GM12878 (cell line): ENCODE results near the gene MRPL53. TPM values are rescaled to one million over a fixed set of nuclear protein-coding genes. Genes with fewer than 3 reads are reported as not detected.

Source experiments
- ATAC-seq: fragments of 200-7000 bp; cut with Tn5 transposase; 3 replicates; pipeline ENCODE4 v1.9.1; 2020; ENCODE audit warnings: mild to moderate bottlenecking, moderate library complexity
- BruUV-seq: library from RNA; stranded (reverse); fragments of 400-500 nt; replicated peaks from 2 replicates; lab custom pipeline; 2021; lab: Mats Ljungman, UMichigan
- CTCF ChIA-PET: fragments of 300-600 bp; sonication (Branson Sonifier 250); formaldehyde crosslinking; extraction: SDS; loops from one replicate; lab custom pipeline; 2021; ENCODE audit warnings: inconsistent platforms; lab: Yijun Ruan, JAX
- POLR2A ChIA-PET: fragments of 350-600 bp; formaldehyde crosslinking; extraction: SDS; loops from one replicate; lab custom pipeline; 2021; ENCODE audit warnings: inconsistent platforms; lab: Charles Lee
- RAD21 ChIA-PET: fragments of 300-600 bp; sonication (Branson Sonifier 250); formaldehyde crosslinking; loops from one replicate; lab custom pipeline; 2023; ENCODE audit warnings: antibody characterized with exemption; ENCODE audit not compliant: unreplicated experiment; lab: Charles Lee
- SMC1A ChIA-PET: fragments of 300-600 bp; sonication (Branson Sonifier 250); formaldehyde crosslinking; loops from one replicate; lab custom pipeline; 2023; ENCODE audit not compliant: unreplicated experiment, uncharacterized antibody; lab: Charles Lee
- DNase-seq: peaks from one replicate; pipeline ENCODE4 v3.0.0-alpha.2; 2011; ENCODE audit warnings: low read depth, low spot score
- FAIRE-seq: peaks from 3 replicates; lab custom pipeline; 2011; peaks lifted over from hg19 to GRCh38; lab: Jason Lieb, UNC
- H2AFZ ChIP-seq: 2 replicates; pipeline ENCODE4 v1.6.0; 2011; ENCODE audit warnings: low read depth, low read length, control low read depth; ENCODE audit not compliant: control insufficient read depth
- H3K27ac ChIP-seq: 2 replicates; pipeline ENCODE4 v1.5.1; 2011; ENCODE audit warnings: control low read depth; ENCODE audit not compliant: control insufficient read depth, insufficient read depth
- H3K27me3 ChIP-seq, 2 experiments: replicated peaks in 1 of 2; 2 replicates each; pipeline versions ENCODE4 v1.6.0 to v1.6.1; 2011; ENCODE audit warnings: low read length in 1 of 2; ENCODE audit not compliant: control insufficient read depth in 2 of 2, insufficient read depth in 2 of 2
- H3K36me3 ChIP-seq, 2 experiments: 2 replicates each; pipeline ENCODE4 v1.5.1; 2011; ENCODE audit warnings: low read length in 1 of 2; ENCODE audit not compliant: control insufficient read depth in 2 of 2, insufficient read depth in 2 of 2
- H3K4me1 ChIP-seq: 2 replicates; pipeline ENCODE4 v1.6.1; 2011; ENCODE audit warnings: mild to moderate bottlenecking, low read length, moderate library complexity, mixed read lengths; ENCODE audit not compliant: control insufficient read depth, insufficient read depth
- H3K4me2 ChIP-seq: 2 replicates; pipeline ENCODE4 v1.6.0; 2011; ENCODE audit warnings: control low read depth; ENCODE audit not compliant: control insufficient read depth, insufficient read depth
- H3K4me3 ChIP-seq: fragments of 200-600 bp; sonication (generic); 2 replicates; pipeline ENCODE4 v1.5.1; 2016
- H3K79me2 ChIP-seq: 2 replicates; pipeline ENCODE4 v1.6.0; 2011; ENCODE audit warnings: low read length; ENCODE audit not compliant: control insufficient read depth, insufficient read depth
- H3K9ac ChIP-seq: 2 replicates; pipeline ENCODE4 v1.8.0; 2011; ENCODE audit warnings: low read length, control low read depth, mixed read lengths; ENCODE audit not compliant: control insufficient read depth, insufficient read depth
- H3K9me3 ChIP-seq: replicated peaks from 3 replicates; pipeline ENCODE4 v1.5.1; 2011; ENCODE audit warnings: mild to moderate bottlenecking, low read length; ENCODE audit not compliant: control insufficient read depth, insufficient read depth
- H4K20me1 ChIP-seq: 2 replicates; pipeline ENCODE4 v1.6.0; 2011; ENCODE audit not compliant: control insufficient read depth, insufficient read depth
- CREM ChIP-seq: IDR thresholded peaks from 2 replicates; pipeline ENCODE4 v1.6.1; 2014; ENCODE audit warnings: antibody characterized with exemption, low read depth
- EED ChIP-seq: sonication (generic); IDR thresholded peaks from 2 replicates; pipeline ENCODE4 v1.6.1; 2016; ENCODE audit warnings: antibody characterized with exemption, low read depth
- EGR1 ChIP-seq, 2 experiments: IDR thresholded peaks; 1 replicate in 1 of 2; 2 replicates in 1 of 2; pipeline ENCODE4 v1.6.1; 2011 to 2012; ENCODE audit warnings: low read depth in 2 of 2, low read length in 2 of 2, borderline replicate concordance in 1 of 2, mild to moderate bottlenecking in 1 of 2, moderate library complexity in 1 of 2
- IKZF1 ChIP-seq: fragments of 450-650 bp; conservative IDR thresholded peaks from 2 replicates; pipeline ENCODE4 v1.6.1; 2017; ENCODE audit warnings: antibody characterized with exemption, mild to moderate bottlenecking
- IKZF2 ChIP-seq, 2 experiments: fragments of 450-650 bp; IDR thresholded peaks; 2 replicates each; pipeline ENCODE4 v1.6.1; 2017; ENCODE audit warnings: mild to moderate bottlenecking in 2 of 2, moderate library complexity in 2 of 2
- LARP7 ChIP-seq: fragments of 450-650 bp; IDR thresholded peaks from 2 replicates; pipeline ENCODE4 v1.6.1; 2017; ENCODE audit warnings: mild to moderate bottlenecking
- NFXL1 ChIP-seq: fragments of 450-650 bp; IDR thresholded peaks from 2 replicates; pipeline ENCODE4 v1.6.1; 2017; ENCODE audit warnings: antibody characterized with exemption, mild to moderate bottlenecking, borderline replicate concordance
- NFYB ChIP-seq: IDR thresholded peaks from 2 replicates; pipeline ENCODE4 v1.6.1; 2011; ENCODE audit warnings: low read depth, mild to moderate bottlenecking, low read length, improper control_type of control experiment, moderate library complexity; ENCODE audit not compliant: insufficient read depth
- SMAD5 ChIP-seq: IDR thresholded peaks from 2 replicates; pipeline ENCODE4 v1.6.1; 2016; ENCODE audit warnings: antibody characterized with exemption, low read depth
- SMARCA5 ChIP-seq: fragments of 450-650 bp; IDR thresholded peaks from 2 replicates; pipeline ENCODE4 v1.6.1; 2017; ENCODE audit warnings: mild to moderate bottlenecking
- TAF1 ChIP-seq: IDR thresholded peaks from 2 replicates; pipeline ENCODE4 v1.6.1; 2011; ENCODE audit warnings: mild to moderate bottlenecking, low read depth, low read length, borderline replicate concordance
- TCF12 ChIP-seq: IDR thresholded peaks from 2 replicates; pipeline ENCODE4 v1.6.1; 2011; ENCODE audit warnings: low read depth, mild to moderate bottlenecking, low read length
- TCF3 ChIP-seq: IDR thresholded peaks from 2 replicates; pipeline ENCODE4 v1.6.1; 2012; ENCODE audit warnings: low read depth, mild to moderate bottlenecking, low read length, borderline replicate concordance; ENCODE audit not compliant: insufficient read depth
- ZNF24 ChIP-seq: fragments of 450-650 bp; IDR thresholded peaks from 2 replicates; pipeline ENCODE4 v1.6.1; 2017; ENCODE audit warnings: antibody characterized with exemption, mild to moderate bottlenecking
- WGBS: methylation state at CpG from one replicate; pipeline ENCODE4 v1.1.6; 2016; ENCODE audit warnings: low lambda C conversion rate; ENCODE audit not compliant: insufficient replicate concordance, insufficient coverage; ENCODE audit errors: missing lambda C conversion rate; 5-methylcytosine and 5-hydroxymethylcytosine counted together
- in situ Hi-C: fragments of 300-500 bp; cut with MboI; formaldehyde crosslinking; loops from 9 replicates; pipeline ENCODE4 v1.14.3; 2018; ENCODE audit warnings: mixed read lengths
- intact Hi-C: fragments of 100-400 bp; cut with micrococcal nuclease; formaldehyde crosslinking; loops from one replicate; pipeline ENCODE4 v1.14.2; 2022; ENCODE audit not compliant: unreplicated experiment
- polyA plus RNA-seq, 11 experiments: library from polyadenylated mRNA; depleted of rRNA in 4 of 11; unstranded in 6 of 11; stranded (reverse) in 5 of 11; fragments of >200 nt; fragmentation: Nextera tagmentation in 4 of 11; fragmentation: Illumina TruSeq in 1 of 11; extraction: Ambion mirVana in 4 of 11; extraction: Trizol in 1 of 11; gene quantifications; 1 replicate in 1 of 11; 2 replicates in 10 of 11; pipeline versions ENCODE4 v1.2.1 to v1.2.3, GENCODE V29; 2011 to 2016; ENCODE audit warnings: inconsistent platforms in 2 of 11, missing spikeins in 2 of 11, low read depth in 1 of 11
- total RNA-seq, 4 experiments: library from RNA; depleted of rRNA in 3 of 4; stranded (reverse); fragments of >200 nt in 3 of 4; fragmentation: Illumina TruSeq in 1 of 4; extraction: Trizol in 1 of 4; gene quantifications; 2 replicates each; pipeline versions ENCODE4 v1.2.1 to v1.2.3, GENCODE V29; 2013 to 2021
- TF ChIP-seq, protein P1 (sequence below): fragments of 450-650 bp; conservative IDR thresholded peaks from 2 replicates; pipeline ENCODE4 v1.6.1; 2017; ENCODE audit warnings: mild to moderate bottlenecking, moderate library complexity
- TF ChIP-seq, protein P2 (sequence below): fragments of 450-650 bp; IDR thresholded peaks from 2 replicates; pipeline ENCODE4 v1.6.1; 2017; ENCODE audit warnings: mild to moderate bottlenecking
- TF ChIP-seq, protein P3 (sequence below): fragments of 450-650 bp; IDR thresholded peaks from 2 replicates; pipeline ENCODE4 v1.6.1; 2016; ENCODE audit warnings: mild to moderate bottlenecking

The MRPL53 gene
- total and polyA plus RNA-seq, 10 of the 15 experiments (the other 5 are each of a cell fraction or from before 2014, with no cell fraction given), result 15.1 to 167 (median 80.9) TPM

DNA sequence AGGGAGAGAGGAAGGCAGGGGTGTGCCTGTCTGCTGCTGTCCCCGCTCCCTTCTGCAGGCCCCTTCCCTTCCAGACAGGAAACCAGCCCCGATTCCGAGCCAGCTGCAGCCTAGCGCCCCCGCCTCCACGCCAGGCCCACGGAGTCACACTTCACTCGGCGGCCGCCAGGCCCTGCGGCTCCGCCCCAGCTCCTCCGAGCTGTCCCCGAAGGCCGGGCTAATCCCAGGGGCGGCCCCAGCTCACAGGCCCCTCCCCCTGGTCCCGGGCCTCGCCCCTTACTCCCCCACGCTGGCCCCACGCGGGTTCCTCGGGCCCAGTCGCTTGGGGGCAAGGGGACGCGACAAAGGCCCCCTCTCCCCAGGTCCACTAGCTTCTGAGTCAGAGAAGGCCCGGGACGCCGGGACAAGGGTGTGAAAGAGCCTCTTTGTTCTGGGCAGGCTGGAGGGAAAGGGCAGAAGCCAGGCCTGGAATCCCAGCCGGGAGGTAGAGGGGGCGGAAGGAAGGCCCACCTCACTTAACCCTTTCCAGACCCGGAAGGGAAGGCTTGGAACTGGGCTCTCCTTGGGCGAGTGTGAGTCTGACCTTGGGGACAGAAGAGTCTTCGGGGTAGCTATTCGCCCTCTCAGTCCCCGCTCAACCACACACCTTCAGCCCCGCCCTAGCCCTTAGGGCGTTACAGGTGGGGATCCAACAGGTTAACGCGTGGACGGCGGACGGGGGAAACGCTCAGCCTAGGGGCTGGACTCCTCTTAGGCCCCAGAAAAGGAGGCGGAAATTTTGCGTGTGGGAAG, 31.9 kb downstream of the MRPL53 start:
- intact Hi-C loops (no loop called here), in situ Hi-C loops (no loop called here)
- ATAC-seq (peak; percentile 98), FAIRE-seq (peak; percentile 68), DNase-seq (no peak)
- Histone ChIP-seq H3K4me2 (peak overlapping the region; percentile 81), H3K27me3 (peaks cover 2 to 10% of the 10 kb centered on the region in 2 experiments; a peak in 3 of 4 replicates), H3K36me3 (no peaks in the 10 kb centered on the region), H3K4me1 (peaks cover 23% of the 10 kb centered on the region), H3K9ac (peak overlapping the region; percentile 62), H3K27ac (0 out of 2 replicates have a peak overlapping the region, but pooled peaks have one; percentile 2), H3K4me3 (peak overlapping the region; percentile 61; the same call in 1 of the 2 replicates), H2AFZ (peak overlapping the region; percentile 89), H4K20me1 (no peaks in the 10 kb centered on the region), H3K79me2 (no peaks in the 10 kb centered on the region; the same call in 1 of the 2 replicates), H3K9me3 (no peaks in the 10 kb centered on the region)
- POLR2A ChIA-PET, result interaction anchor here (0.9 to 3.4 kb wide), 13 partner anchors 8 to 63 kb away, joined by 3 to 29 read pairs (median 4); partner anchors contain the start of genes C2orf81, INO80B, MOGS and MRPL53
- CTCF ChIA-PET, result interaction anchor here (0.6 to 2.5 kb wide), 9 partner anchors 9 to 148 kb away, joined by 3 to 12 read pairs (median 3); partner anchors contain the start of genes C2orf81, INO80B, MRPL53 and WDR54
- RAD21 ChIA-PET, result interaction anchor here (0.6 to 2.3 kb wide), 14 partner anchors 10 to 136 kb away, joined by 3 to 13 read pairs (median 4); partner anchors contain the start of genes C2orf81, INO80B, MRPL53 and WDR54
- BruUV-seq, result no TSS peak
- 37% methylated on average over 40 of the region's 45 CpGs for WGBS
- SMC1A ChIA-PET, result interaction anchor here (0.8 to 2.0 kb wide), 10 partner anchors 9 to 259 kb away, joined by 3 to 9 read pairs (median 4); partner anchors contain the start of genes INO80B, MRPL53 and WBP1
- peak; percentile 47; the same call in 1 of the 2 replicates for TF ChIP-seq EED
- TF ChIP-seq CREM, result 0 out of 2 replicates have a peak, but pooled peaks have one; percentile 32
- TF ChIP-seq, protein P1, sequence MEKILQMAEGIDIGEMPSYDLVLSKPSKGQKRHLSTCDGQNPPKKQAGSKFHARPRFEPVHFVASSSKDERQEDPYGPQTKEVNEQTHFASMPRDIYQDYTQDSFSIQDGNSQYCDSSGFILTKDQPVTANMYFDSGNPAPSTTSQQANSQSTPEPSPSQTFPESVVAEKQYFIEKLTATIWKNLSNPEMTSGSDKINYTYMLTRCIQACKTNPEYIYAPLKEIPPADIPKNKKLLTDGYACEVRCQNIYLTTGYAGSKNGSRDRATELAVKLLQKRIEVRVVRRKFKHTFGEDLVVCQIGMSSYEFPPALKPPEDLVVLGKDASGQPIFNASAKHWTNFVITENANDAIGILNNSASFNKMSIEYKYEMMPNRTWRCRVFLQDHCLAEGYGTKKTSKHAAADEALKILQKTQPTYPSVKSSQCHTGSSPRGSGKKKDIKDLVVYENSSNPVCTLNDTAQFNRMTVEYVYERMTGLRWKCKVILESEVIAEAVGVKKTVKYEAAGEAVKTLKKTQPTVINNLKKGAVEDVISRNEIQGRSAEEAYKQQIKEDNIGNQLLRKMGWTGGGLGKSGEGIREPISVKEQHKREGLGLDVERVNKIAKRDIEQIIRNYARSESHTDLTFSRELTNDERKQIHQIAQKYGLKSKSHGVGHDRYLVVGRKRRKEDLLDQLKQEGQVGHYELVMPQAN, result 0 out of 2 replicates have a peak, but pooled peaks have one; percentile 42
- TF ChIP-seq NFYB, result no peak
- peak; percentile 72; the same call in 1 of the 2 replicates for TF ChIP-seq TCF3
- TF ChIP-seq TCF12, result peak; percentile 83
- no peak for TF ChIP-seq ZNF24
- TF ChIP-seq SMARCA5, result no peak
- no peak for TF ChIP-seq NFXL1
- peak in 1 of 2 experiments; percentile 81; a peak in 2 of 3 replicates for TF ChIP-seq EGR1 (IDR thresholded peaks at IDR 0.05; ENCODE audit: borderline replicate concordance in 1 of 2, low read depth in 2 of 2, low read length in 2 of 2)
- 0 out of 2 replicates have a peak, but pooled peaks have one; percentile 36 for TF ChIP-seq LARP7
- TF ChIP-seq, protein P2, sequence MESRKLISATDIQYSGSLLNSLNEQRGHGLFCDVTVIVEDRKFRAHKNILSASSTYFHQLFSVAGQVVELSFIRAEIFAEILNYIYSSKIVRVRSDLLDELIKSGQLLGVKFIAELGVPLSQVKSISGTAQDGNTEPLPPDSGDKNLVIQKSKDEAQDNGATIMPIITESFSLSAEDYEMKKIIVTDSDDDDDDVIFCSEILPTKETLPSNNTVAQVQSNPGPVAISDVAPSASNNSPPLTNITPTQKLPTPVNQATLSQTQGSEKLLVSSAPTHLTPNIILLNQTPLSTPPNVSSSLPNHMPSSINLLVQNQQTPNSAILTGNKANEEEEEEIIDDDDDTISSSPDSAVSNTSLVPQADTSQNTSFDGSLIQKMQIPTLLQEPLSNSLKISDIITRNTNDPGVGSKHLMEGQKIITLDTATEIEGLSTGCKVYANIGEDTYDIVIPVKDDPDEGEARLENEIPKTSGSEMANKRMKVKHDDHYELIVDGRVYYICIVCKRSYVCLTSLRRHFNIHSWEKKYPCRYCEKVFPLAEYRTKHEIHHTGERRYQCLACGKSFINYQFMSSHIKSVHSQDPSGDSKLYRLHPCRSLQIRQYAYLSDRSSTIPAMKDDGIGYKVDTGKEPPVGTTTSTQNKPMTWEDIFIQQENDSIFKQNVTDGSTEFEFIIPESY, result no peak
- TF ChIP-seq TAF1, result 0 out of 2 replicates have a peak, but pooled peaks have one; percentile 37
- TF ChIP-seq, protein P3, sequence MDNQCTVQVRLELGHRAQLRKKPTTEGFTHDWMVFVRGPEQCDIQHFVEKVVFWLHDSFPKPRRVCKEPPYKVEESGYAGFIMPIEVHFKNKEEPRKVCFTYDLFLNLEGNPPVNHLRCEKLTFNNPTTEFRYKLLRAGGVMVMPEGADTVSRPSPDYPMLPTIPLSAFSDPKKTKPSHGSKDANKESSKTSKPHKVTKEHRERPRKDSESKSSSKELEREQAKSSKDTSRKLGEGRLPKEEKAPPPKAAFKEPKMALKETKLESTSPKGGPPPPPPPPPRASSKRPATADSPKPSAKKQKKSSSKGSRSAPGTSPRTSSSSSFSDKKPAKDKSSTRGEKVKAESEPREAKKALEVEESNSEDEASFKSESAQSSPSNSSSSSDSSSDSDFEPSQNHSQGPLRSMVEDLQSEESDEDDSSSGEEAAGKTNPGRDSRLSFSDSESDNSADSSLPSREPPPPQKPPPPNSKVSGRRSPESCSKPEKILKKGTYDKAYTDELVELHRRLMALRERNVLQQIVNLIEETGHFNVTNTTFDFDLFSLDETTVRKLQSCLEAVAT, result peak; percentile 91
- peak in 1 of 2 experiments; percentile 41; a peak in 2 of 4 replicates for TF ChIP-seq IKZF2 (IDR thresholded peaks at IDR 0.05)
- 0 out of 2 replicates have a peak, but pooled peaks have one; percentile 25 for TF ChIP-seq SMAD5
- peak; percentile 80; the same call in 1 of the 2 replicates for TF ChIP-seq IKZF1
